PFSK-1 (cell line): ENCODE results near the gene SGO2.

ENCODE experiments used
- FOXP2 ChIP-seq: optimal IDR thresholded peaks from 2 replicates; pipeline ENCODE3; 2011; ENCODE audit warnings: borderline replicate concordance, control low read depth, inconsistent platforms; ENCODE audit not compliant: insufficient read depth; ENCODE audit errors: extremely low read length, extremely low read depth
- POLR2AphosphoS5 ChIP-seq: IDR thresholded peaks from 2 replicates; pipeline ENCODE4 v1.6.1; 2012; ENCODE audit warnings: low read depth, mild to moderate bottlenecking, control low read depth, low read length, moderate library complexity
- REST ChIP-seq, 2 experiments: IDR thresholded peaks; 2 replicates each; pipeline versions ENCODE4 v1.6.1 to v1.8.0; 2011 to 2012; ENCODE audit warnings: low read depth in 2 of 2, low read length in 2 of 2, control low read depth in 1 of 2, inconsistent platforms in 1 of 2, mild to moderate bottlenecking in 1 of 2, moderate library complexity in 1 of 2; ENCODE audit not compliant: insufficient read depth in 1 of 2
- SIN3A ChIP-seq: IDR thresholded peaks from 2 replicates; pipeline ENCODE4 v1.6.1; 2012; ENCODE audit warnings: mild to moderate bottlenecking, low read length, moderate library complexity, borderline replicate concordance; ENCODE audit not compliant: insufficient read depth
- TAF1 ChIP-seq: IDR thresholded peaks from 2 replicates; pipeline ENCODE4 v1.6.1; 2012; ENCODE audit warnings: low read length, control low read depth, borderline replicate concordance; ENCODE audit not compliant: insufficient read depth

GRCh38 chr2:200584639-200585038, 58.6 kb downstream of the SGO2 start:
- TF ChIP-seq REST (IDR thresholded peaks at IDR 0.05; ENCODE audit: insufficient read depth in 1 of 2, low read depth in 2 of 2, low read length in 2 of 2) (no peak), POLR2AphosphoS5 (no peak), TAF1 (no peak), SIN3A (no peak), FOXP2 (no peak)
